OCI-LY7 (cell line): Measurements from ENCODE around the gene CELF1.

Experiments used
- EZH2phosphoT487 ChIP-seq: fragments of 200-600 bp; sonication (generic); IDR thresholded peaks from 2 replicates; pipeline ENCODE4 v1.6.1; 2018; ENCODE audit warnings: low read depth, borderline replicate concordance, mild to moderate bottlenecking, mixed run types, antibody characterized with exemption, low read length, moderate library complexity, mixed read lengths
- TF ChIP-seq, protein P1 (sequence below): fragments of 200-600 bp; sonication (generic); conservative IDR thresholded peaks from 2 replicates; pipeline ENCODE4 v1.5.1; 2014; ENCODE audit warnings: mild to moderate bottlenecking, antibody characterized with exemption, low read length, moderate library complexity, mixed read lengths

DNA sequence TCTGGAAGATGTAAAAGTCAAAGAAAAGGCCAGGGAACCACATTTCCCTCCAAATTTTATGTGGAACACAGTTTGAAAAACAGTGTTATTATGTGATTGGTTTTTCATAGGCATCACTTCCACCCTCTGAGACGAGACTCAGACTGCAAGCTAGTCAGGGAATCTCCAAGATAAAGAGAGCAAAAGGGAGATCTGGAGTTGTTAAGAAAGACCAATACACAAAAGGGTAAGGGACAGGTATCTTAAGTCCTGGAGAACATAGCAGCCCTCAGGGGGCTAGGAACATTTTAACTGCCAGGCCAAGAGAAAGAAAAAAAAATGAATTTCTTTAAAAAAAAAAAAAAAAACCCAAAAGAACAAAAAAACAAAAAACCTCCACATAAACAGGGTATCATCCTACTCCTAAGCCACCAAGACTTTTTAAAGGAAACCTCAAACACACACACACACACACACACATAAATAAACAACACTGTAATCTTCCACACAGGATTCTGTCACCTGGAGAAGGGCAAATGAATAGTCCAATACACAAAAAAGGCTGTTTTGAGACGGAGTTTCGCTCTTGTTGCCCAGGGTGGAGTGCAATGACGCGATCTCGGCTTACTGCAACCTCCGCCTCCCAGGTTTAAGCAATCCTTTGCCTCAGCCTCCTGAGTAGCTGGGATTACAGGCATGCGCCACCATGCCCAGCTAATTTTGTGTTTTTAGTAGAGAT lies 44.5 kb downstream of the CELF1 start:
- TF ChIP-seq, protein P1, sequence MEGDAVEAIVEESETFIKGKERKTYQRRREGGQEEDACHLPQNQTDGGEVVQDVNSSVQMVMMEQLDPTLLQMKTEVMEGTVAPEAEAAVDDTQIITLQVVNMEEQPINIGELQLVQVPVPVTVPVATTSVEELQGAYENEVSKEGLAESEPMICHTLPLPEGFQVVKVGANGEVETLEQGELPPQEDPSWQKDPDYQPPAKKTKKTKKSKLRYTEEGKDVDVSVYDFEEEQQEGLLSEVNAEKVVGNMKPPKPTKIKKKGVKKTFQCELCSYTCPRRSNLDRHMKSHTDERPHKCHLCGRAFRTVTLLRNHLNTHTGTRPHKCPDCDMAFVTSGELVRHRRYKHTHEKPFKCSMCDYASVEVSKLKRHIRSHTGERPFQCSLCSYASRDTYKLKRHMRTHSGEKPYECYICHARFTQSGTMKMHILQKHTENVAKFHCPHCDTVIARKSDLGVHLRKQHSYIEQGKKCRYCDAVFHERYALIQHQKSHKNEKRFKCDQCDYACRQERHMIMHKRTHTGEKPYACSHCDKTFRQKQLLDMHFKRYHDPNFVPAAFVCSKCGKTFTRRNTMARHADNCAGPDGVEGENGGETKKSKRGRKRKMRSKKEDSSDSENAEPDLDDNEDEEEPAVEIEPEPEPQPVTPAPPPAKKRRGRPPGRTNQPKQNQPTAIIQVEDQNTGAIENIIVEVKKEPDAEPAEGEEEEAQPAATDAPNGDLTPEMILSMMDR, result no peak
- no peak for TF ChIP-seq EZH2phosphoT487
